ENCODE results near the gene COLEC11.
"Not testable (repeated sequence)": the region's sequence is repeated elsewhere in the genome, so short reads cannot be mapped to it uniquely, and the experiment has no call there.

Gene COLEC11

GRCh38 chr2:3655871-3656761, 61.2 kb downstream of the COLEC11 start:
- DNase-seq, result no peak

- DNase-seq, result no peak
These were observed 62.1 kb downstream of the COLEC11 start for GRCh38 chr2:3656762-3657721.

- DNase-seq, result no peak
These were observed 63.0 kb downstream of the COLEC11 start, which contains the start of gene ALLC for GRCh38 chr2:3657881-3658280. Gene ALLC, plus strand, starts transcription at chr2:3658200. Its CDS starts 12,958 bp downstream, at chr2:3671158.

- no peak for DNase-seq
These were observed 64.8 kb downstream of the COLEC11 start for GRCh38 chr2:3659447-3660432.

- not testable (repeated sequence) for DNase-seq
These were observed 65.7 kb downstream of the COLEC11 start for GRCh38 chr2:3660640-3661039.

GRCh38 chr2:3661149-3661660, 66.3 kb downstream of the COLEC11 start:
- DNase-seq, result no peak

GRCh38 chr2:3662239-3662638, 67.3 kb downstream of the COLEC11 start:
- no peak for DNase-seq

GRCh38 chr2:3664118-3664517, 69.2 kb downstream of the COLEC11 start:
- no peak for DNase-seq

GRCh38 chr2:3664925-3665324, 70.0 kb downstream of the COLEC11 start:
- no peak for DNase-seq

- no peak for DNase-seq
These were observed 71.1 kb downstream of the COLEC11 start for GRCh38 chr2:3665886-3666612.

GRCh38 chr2:3666613-3666975, 71.7 kb downstream of the COLEC11 start:
- no peak for DNase-seq

- no peak for DNase-seq
These were observed 72.3 kb downstream of the COLEC11 start for GRCh38 chr2:3667151-3667631.

GRCh38 chr2:3669656-3670055, 74.7 kb downstream of the COLEC11 start:
- DNase-seq, result no peak

GRCh38 chr2:3670376-3670775, 75.5 kb downstream of the COLEC11 start:
- no peak for DNase-seq

- DNase-seq, result no peak
These were observed 76.0 kb downstream of the COLEC11 start for GRCh38 chr2:3670941-3671340.

GRCh38 chr2:3672861-3673678, 78.2 kb downstream of the COLEC11 start:
- no peak for DNase-seq

GRCh38 chr2:3674066-3674845, 79.3 kb downstream of the COLEC11 start:
- no peak for DNase-seq

GRCh38 chr2:3675687-3676086, 80.8 kb downstream of the COLEC11 start:
- DNase-seq, result no peak

GRCh38 chr2:3677436-3677835, 82.5 kb downstream of the COLEC11 start:
- no peak for DNase-seq

Measured in NCI-H446 treated with DMSO at 0.1 percent for 48 hours (cell line).